ENCODE results near the gene DUSP1. TPM values are rescaled to one million over a fixed set of nuclear protein-coding genes. Genes with fewer than 3 reads are reported as not detected.

Gene DUSP1
- total RNA-seq, 1 donor from 2014 or later, result 91.7 TPM

GRCh38 chr5:172751761-172752510 is 19.1 kb downstream of the DUSP1 start:
- no peak for DNase-seq
- H3K4me3 Mint-ChIP-seq (ENCODE audit: unreplicated experiment), result no peak overlapping the region
- H3K9me3 Mint-ChIP-seq (ENCODE audit: unreplicated experiment), result peaks cover 8% of the 10 kb centered on the region
- H3K27me3 Mint-ChIP-seq (ENCODE audit: unreplicated experiment), result peaks cover 3% of the 10 kb centered on the region
- H3K36me3 Mint-ChIP-seq (ENCODE audit: unreplicated experiment), result peaks cover 5% of the 10 kb centered on the region
- no peaks in the 10 kb centered on the region for H3K4me1 Mint-ChIP-seq (ENCODE audit: low read depth, unreplicated experiment)
- no peak for TF ChIP-seq CTCF (IDR thresholded peaks at IDR 0.05; ENCODE audit: partially characterized antibody, unreplicated experiment)
- no peak overlapping the region for H3K27ac Mint-ChIP-seq (ENCODE audit: unreplicated experiment)

- peaks cover 3% of the 10 kb centered on the region for H3K27me3 Mint-ChIP-seq (ENCODE audit: unreplicated experiment)
- H3K9me3 Mint-ChIP-seq (ENCODE audit: unreplicated experiment), result peaks cover 6% of the 10 kb centered on the region
- H3K4me1 Mint-ChIP-seq (ENCODE audit: low read depth, unreplicated experiment), result no peaks in the 10 kb centered on the region
- no peak for TF ChIP-seq CTCF (IDR thresholded peaks at IDR 0.05; ENCODE audit: partially characterized antibody, unreplicated experiment)
- H3K4me3 Mint-ChIP-seq (ENCODE audit: unreplicated experiment), result peak overlapping the region; percentile 12
- peaks cover 5% of the 10 kb centered on the region for H3K36me3 Mint-ChIP-seq (ENCODE audit: unreplicated experiment)
- H3K27ac Mint-ChIP-seq (ENCODE audit: unreplicated experiment), result no peak overlapping the region
- DNase-seq, result no peak
These were observed 20.9 kb downstream of the DUSP1 start for GRCh38 chr5:172749881-172750633.

- Mint-ChIP-seq H3K4me1 (ENCODE audit: low read depth, unreplicated experiment) (no peaks in the 10 kb centered on the region), H3K4me3 (ENCODE audit: unreplicated experiment) (no peak overlapping the region), H3K36me3 (ENCODE audit: unreplicated experiment) (peaks cover 5% of the 10 kb centered on the region), H3K27me3 (ENCODE audit: unreplicated experiment) (peaks cover 3% of the 10 kb centered on the region), H3K27ac (ENCODE audit: unreplicated experiment) (no peak overlapping the region), H3K9me3 (ENCODE audit: unreplicated experiment) (peaks cover 5% of the 10 kb centered on the region)
- no peak for TF ChIP-seq CTCF (IDR thresholded peaks at IDR 0.05; ENCODE audit: partially characterized antibody, unreplicated experiment)
- DNase-seq, result no peak
These were observed 21.9 kb downstream of the DUSP1 start for GRCh38 chr5:172749076-172749475.

GRCh38 chr5:172748341-172748843 is 22.6 kb downstream of the DUSP1 start:
- H3K27ac Mint-ChIP-seq (ENCODE audit: unreplicated experiment), result no peak overlapping the region
- peak; percentile 46 for DNase-seq
- H3K9me3 Mint-ChIP-seq (ENCODE audit: unreplicated experiment), result peaks cover 5% of the 10 kb centered on the region

More at GRCh38 chr5:172748341-172748843, 22.6 kb downstream of the DUSP1 start:
- Mint-ChIP-seq H3K4me1 (ENCODE audit: low read depth, unreplicated experiment) (no peaks in the 10 kb centered on the region), H3K4me3 (ENCODE audit: unreplicated experiment) (no peak overlapping the region), H3K36me3 (ENCODE audit: unreplicated experiment) (peaks cover 5% of the 10 kb centered on the region), H3K27me3 (ENCODE audit: unreplicated experiment) (peaks cover 3% of the 10 kb centered on the region)
- no peak for TF ChIP-seq CTCF (IDR thresholded peaks at IDR 0.05; ENCODE audit: partially characterized antibody, unreplicated experiment)
